ENCODE results near the gene SYT2.

DNA sequence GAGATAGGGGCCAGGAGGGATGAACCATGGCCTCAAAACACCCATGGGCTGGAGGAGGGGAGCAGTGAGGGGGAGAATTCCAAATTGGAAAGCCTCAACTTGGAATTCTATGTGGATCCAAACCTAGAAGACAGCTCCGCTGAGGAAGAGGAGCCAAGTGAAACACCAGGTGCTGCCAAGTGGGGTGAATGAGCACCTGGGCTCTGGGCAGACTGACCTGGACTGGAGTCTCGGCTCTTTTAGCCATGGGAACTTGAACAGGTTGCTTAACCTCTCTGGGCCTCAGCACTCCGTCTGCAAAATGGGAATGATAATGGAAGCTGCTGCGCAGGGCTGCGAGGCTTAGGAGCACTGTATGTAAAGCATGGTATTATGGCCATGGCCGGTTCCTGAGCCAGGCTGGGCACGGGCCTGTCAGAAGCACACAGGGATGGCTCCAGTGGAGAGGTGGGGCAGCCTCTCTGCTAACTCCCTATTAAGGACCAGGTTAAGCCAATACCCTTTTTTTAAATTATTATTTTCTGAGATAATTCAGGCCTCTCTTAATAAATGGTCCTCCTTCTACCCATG lies 81.5 kb downstream of the SYT2 start:
- TF ChIP-seq, protein P1, sequence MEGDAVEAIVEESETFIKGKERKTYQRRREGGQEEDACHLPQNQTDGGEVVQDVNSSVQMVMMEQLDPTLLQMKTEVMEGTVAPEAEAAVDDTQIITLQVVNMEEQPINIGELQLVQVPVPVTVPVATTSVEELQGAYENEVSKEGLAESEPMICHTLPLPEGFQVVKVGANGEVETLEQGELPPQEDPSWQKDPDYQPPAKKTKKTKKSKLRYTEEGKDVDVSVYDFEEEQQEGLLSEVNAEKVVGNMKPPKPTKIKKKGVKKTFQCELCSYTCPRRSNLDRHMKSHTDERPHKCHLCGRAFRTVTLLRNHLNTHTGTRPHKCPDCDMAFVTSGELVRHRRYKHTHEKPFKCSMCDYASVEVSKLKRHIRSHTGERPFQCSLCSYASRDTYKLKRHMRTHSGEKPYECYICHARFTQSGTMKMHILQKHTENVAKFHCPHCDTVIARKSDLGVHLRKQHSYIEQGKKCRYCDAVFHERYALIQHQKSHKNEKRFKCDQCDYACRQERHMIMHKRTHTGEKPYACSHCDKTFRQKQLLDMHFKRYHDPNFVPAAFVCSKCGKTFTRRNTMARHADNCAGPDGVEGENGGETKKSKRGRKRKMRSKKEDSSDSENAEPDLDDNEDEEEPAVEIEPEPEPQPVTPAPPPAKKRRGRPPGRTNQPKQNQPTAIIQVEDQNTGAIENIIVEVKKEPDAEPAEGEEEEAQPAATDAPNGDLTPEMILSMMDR (IDR thresholded peaks at IDR 0.05; ENCODE audit: low read depth, low read length, poor library complexity, severe bottlenecking), result no peak
- TF ChIP-seq EZH2phosphoT487 (IDR thresholded peaks at IDR 0.05; ENCODE audit: borderline replicate concordance, low read length), result no peak

All from DOHH2 (cell line).